CD8-positive, alpha-beta memory T cell (primary cell): ENCODE data around the gene BCAR3. TPM values are rescaled to one million over a fixed set of nuclear protein-coding genes. Genes with fewer than 3 reads are reported as not detected.
A peak's percentile ranks its signal among the peaks of the same experiment; 100 is the strongest.

ENCODE experiments used
- CTCF ChIA-PET: fragments of 350-600 bp; sonication (Branson Sonifier 250); formaldehyde crosslinking; loops from one replicate; lab custom pipeline; 2021; ENCODE audit warnings: antibody characterized with exemption; lab: Charles Lee
- POLR2A ChIA-PET: fragments of 350-600 bp; sonication (Branson Sonifier 250); formaldehyde crosslinking; loops from one replicate; lab custom pipeline; 2021; ENCODE audit warnings: antibody characterized with exemption; lab: Charles Lee
- DNase-seq, 5 donors: peaks; one replicate each; pipeline versions ENCODE4 v3.0.0 to v3.0.0-alpha.2; 2020 to 2022; ENCODE audit warnings: mixed read lengths in 1 of 5
- H3K27ac ChIP-seq: one replicate; pipeline ENCODE4 v1.7.0; 2013; ENCODE audit warnings: low read depth, mild to moderate bottlenecking, low read length, moderate library complexity
- H3K27me3 ChIP-seq: 2 replicates; pipeline ENCODE4 v1.7.0; 2013; ENCODE audit warnings: low read length, mild to moderate bottlenecking; ENCODE audit not compliant: insufficient read depth, poor library complexity, severe bottlenecking
- H3K36me3 ChIP-seq: 2 replicates; pipeline ENCODE4 v1.7.0; 2013; ENCODE audit warnings: mild to moderate bottlenecking, low read length, moderate library complexity; ENCODE audit not compliant: insufficient read depth
- H3K4me1 ChIP-seq: 2 replicates; pipeline ENCODE4 v1.7.0; 2013; ENCODE audit warnings: mild to moderate bottlenecking, low read length, moderate library complexity; ENCODE audit not compliant: insufficient read depth
- H3K4me3 ChIP-seq: 2 replicates; pipeline ENCODE4 v1.7.0; 2013; ENCODE audit warnings: mild to moderate bottlenecking, low read length
- H3K9me3 ChIP-seq: 2 replicates; pipeline ENCODE4 v1.7.0; 2013; ENCODE audit warnings: mild to moderate bottlenecking, low read length
- H3K27ac Mint-ChIP-seq, 8 donors: one replicate each; pipeline ENCODE4 v1.8.0; 2020 to 2021; ENCODE audit warnings: mixed read lengths in 8 of 8, mild to moderate bottlenecking in 6 of 8, inconsistent platforms in 3 of 8, moderate library complexity in 3 of 8
- H3K27me3 Mint-ChIP-seq, 2 donors: one replicate each; pipeline ENCODE4 v1.8.0; 2020 to 2021; ENCODE audit warnings: mixed read lengths in 2 of 2, mild to moderate bottlenecking in 1 of 2, moderate library complexity in 1 of 2
- H3K36me3 Mint-ChIP-seq, 3 donors: one replicate each; pipeline ENCODE4 v1.8.0; 2020 to 2021; ENCODE audit warnings: mixed read lengths in 3 of 3, inconsistent platforms in 1 of 3, mild to moderate bottlenecking in 1 of 3
- H3K4me1 Mint-ChIP-seq, 3 donors: one replicate each; pipeline ENCODE4 v1.8.0; 2020 to 2021; ENCODE audit warnings: mixed read lengths in 3 of 3, inconsistent platforms in 1 of 3, mild to moderate bottlenecking in 1 of 3
- H3K4me3 Mint-ChIP-seq, 7 donors: one replicate each; pipeline ENCODE4 v1.8.0; 2020 to 2021; ENCODE audit warnings: mixed read lengths in 7 of 7, mild to moderate bottlenecking in 6 of 7, moderate library complexity in 4 of 7, inconsistent platforms in 2 of 7
- H3K9me3 Mint-ChIP-seq, 5 donors: one replicate each; pipeline ENCODE4 v1.8.0; 2020 to 2022; ENCODE audit warnings: mixed read lengths in 5 of 5, mild to moderate bottlenecking in 3 of 5, moderate library complexity in 2 of 5, inconsistent platforms in 1 of 5
- polyA plus RNA-seq: library from polyadenylated mRNA; unstranded; fragments of 300-500 nt; fragmentation: Illumina TruSeq; gene quantifications from one replicate; pipeline ENCODE4 v1.2.3, GENCODE V29; 2021
- total RNA-seq, 2 experiments: library from RNA; stranded (reverse); gene quantifications; one replicate each; pipeline ENCODE4 v1.2.3, GENCODE V29; 2021

Gene BCAR3
- total and polyA plus RNA-seq, 3 experiments from 2014 or later: 0.32 to 0.77 (median 0.62) TPM

GRCh38 chr1:93635614-93636543 lies 45.8 kb downstream of the BCAR3 start:
- Mint-ChIP-seq H3K4me1 (no peaks in the 10 kb centered on the region), H3K4me3 (no peak overlapping the region), H3K27ac (no peak overlapping the region), H3K36me3 (no peaks in the 10 kb centered on the region), H3K27me3 (peaks cover 0 to 5% of the 10 kb centered on the region in 2 donors), H3K9me3 (no peaks in the 10 kb centered on the region)
- Histone ChIP-seq H3K4me3 (no peak overlapping the region), H3K27ac (no peak overlapping the region), H3K27me3 (no peaks in the 10 kb centered on the region), H3K36me3 (no peaks in the 10 kb centered on the region), H3K9me3 (no peaks in the 10 kb centered on the region), H3K4me1 (no peaks in the 10 kb centered on the region)
- DNase-seq: no peak
- ChIA-PET POLR2A (no interaction called here), CTCF (interaction anchor here (1.9 kb wide), 1 partner anchor 274 kb away, joined by 4 read pairs; no protein-coding TSS in a partner anchor)

GRCh38 chr1:93633313-93633712 lies 48.3 kb downstream of the BCAR3 start:
- Histone ChIP-seq H3K4me1 (no peaks in the 10 kb centered on the region), H3K36me3 (no peaks in the 10 kb centered on the region), H3K4me3 (no peak overlapping the region), H3K9me3 (no peaks in the 10 kb centered on the region), H3K27ac (no peak overlapping the region), H3K27me3 (no peaks in the 10 kb centered on the region)
- no peaks in the 10 kb centered on the region for H3K9me3 Mint-ChIP-seq
- DNase-seq: no peak
- peak overlapping the region in 1 of 8 donors; percentile 82 for H3K27ac Mint-ChIP-seq
- ChIA-PET POLR2A (no interaction called here), CTCF (interaction anchor here (0.7 to 1.5 kb wide), 2 partner anchors 11 to 181 kb away, joined by 3 read pairs; no protein-coding TSS in a partner anchor)
- no peaks in the 10 kb centered on the region for H3K4me1 Mint-ChIP-seq
- no peaks in the 10 kb centered on the region for H3K36me3 Mint-ChIP-seq
- H3K4me3 Mint-ChIP-seq: no peak overlapping the region
- peaks cover 2 to 5% of the 10 kb centered on the region in 2 donors for H3K27me3 Mint-ChIP-seq

- Mint-ChIP-seq H3K9me3 (no peaks in the 10 kb centered on the region), H3K4me3 (no peak overlapping the region), H3K27me3 (peaks cover 0 to 2% of the 10 kb centered on the region in 2 donors), H3K27ac (peak overlapping the region in 1 of 8 donors; percentile 47), H3K36me3 (no peaks in the 10 kb centered on the region), H3K4me1 (no peaks in the 10 kb centered on the region)
- CTCF ChIA-PET: interaction anchor here (1.2 to 3.8 kb wide), 8 partner anchors 7 to 278 kb away, joined by 3 to 77 read pairs (median 3); partner anchors contain the start of gene DNTTIP2
- POLR2A ChIA-PET: no interaction called here
- Histone ChIP-seq H3K27ac (no peak overlapping the region), H3K36me3 (no peaks in the 10 kb centered on the region), H3K4me1 (no peaks in the 10 kb centered on the region), H3K9me3 (no peaks in the 10 kb centered on the region), H3K27me3 (no peaks in the 10 kb centered on the region), H3K4me3 (no peak overlapping the region)
- no peak for DNase-seq
These were observed 49.8 kb downstream of the BCAR3 start for GRCh38 chr1:93631626-93632365.

GRCh38 chr1:93630168-93630567 lies 51.5 kb downstream of the BCAR3 start:
- Mint-ChIP-seq H3K27ac (no peak overlapping the region), H3K4me3 (no peak overlapping the region), H3K9me3 (no peaks in the 10 kb centered on the region), H3K36me3 (no peaks in the 10 kb centered on the region), H3K27me3 (peaks cover 0 to 2% of the 10 kb centered on the region in 2 donors), H3K4me1 (no peaks in the 10 kb centered on the region)
- H3K36me3 ChIP-seq: no peaks in the 10 kb centered on the region
- CTCF ChIA-PET: interaction anchor here (1.1 to 3.8 kb wide), 18 partner anchors 9 to 350 kb away, joined by 3 to 77 read pairs (median 5); partner anchors contain the start of gene GCLM
- no peaks in the 10 kb centered on the region for H3K27me3 ChIP-seq
- H3K27ac ChIP-seq: no peak overlapping the region
- H3K9me3 ChIP-seq: no peaks in the 10 kb centered on the region
- no peak overlapping the region for H3K4me3 ChIP-seq
- no peak for DNase-seq
- POLR2A ChIA-PET: no interaction called here
- H3K4me1 ChIP-seq: no peaks in the 10 kb centered on the region

GRCh38 chr1:93629101-93630059 lies 52.3 kb downstream of the BCAR3 start:
- no peak overlapping the region for H3K4me3 ChIP-seq
- no peaks in the 10 kb centered on the region for H3K4me1 Mint-ChIP-seq
- peaks cover 0 to 2% of the 10 kb centered on the region in 2 donors for H3K27me3 Mint-ChIP-seq
- ChIA-PET POLR2A (interaction anchor here (0.5 to 1.0 kb wide), 2 partner anchors 217 to 483 kb away, joined by 3 to 6 read pairs; no protein-coding TSS in a partner anchor), CTCF (interaction anchor here (0.7 to 3.8 kb wide), 24 partner anchors 9 to 1176 kb away, joined by 3 to 77 read pairs (median 5); partner anchors contain the start of gene GCLM)
- H3K36me3 ChIP-seq: no peaks in the 10 kb centered on the region
- H3K27me3 ChIP-seq: no peaks in the 10 kb centered on the region
- no peak overlapping the region for H3K4me3 Mint-ChIP-seq
- H3K9me3 ChIP-seq: no peaks in the 10 kb centered on the region
- H3K27ac ChIP-seq: no peak overlapping the region
- no peak overlapping the region for H3K27ac Mint-ChIP-seq
- peak in 3 of 5 donors; percentile 18 to 54 (median 47) for DNase-seq
- no peaks in the 10 kb centered on the region for H3K4me1 ChIP-seq
- no peaks in the 10 kb centered on the region for H3K9me3 Mint-ChIP-seq
- no peaks in the 10 kb centered on the region for H3K36me3 Mint-ChIP-seq

- no peak overlapping the region for H3K4me3 Mint-ChIP-seq
- H3K9me3 ChIP-seq: no peaks in the 10 kb centered on the region
- ChIA-PET CTCF (interaction anchor here (0.7 to 3.8 kb wide), 16 partner anchors 8 to 1177 kb away, joined by 3 to 77 read pairs (median 5); partner anchors contain the start of gene GCLM), POLR2A (interaction anchor here (1.0 kb wide), 1 partner anchor 217 kb away, joined by 6 read pairs; no protein-coding TSS in a partner anchor)
- no peaks in the 10 kb centered on the region for H3K9me3 Mint-ChIP-seq
- H3K36me3 ChIP-seq: no peaks in the 10 kb centered on the region
- no peak overlapping the region for H3K27ac Mint-ChIP-seq
- H3K27me3 ChIP-seq: no peaks in the 10 kb centered on the region
- DNase-seq: no peak
- no peaks in the 10 kb centered on the region for H3K4me1 Mint-ChIP-seq
- H3K27me3 Mint-ChIP-seq: peaks cover 0 to 2% of the 10 kb centered on the region in 2 donors
- H3K27ac ChIP-seq: no peak overlapping the region
- H3K36me3 Mint-ChIP-seq: no peaks in the 10 kb centered on the region
- no peak overlapping the region for H3K4me3 ChIP-seq
- H3K4me1 ChIP-seq: no peaks in the 10 kb centered on the region
These were observed 53.0 kb downstream of the BCAR3 start for GRCh38 chr1:93628681-93629080.
